DLD1 (cell line): Measurements from ENCODE around the gene APH1B.
"Not testable (repeated sequence)": the region's sequence is repeated elsewhere in the genome, so short reads cannot be mapped to it uniquely, and the experiment has no call there.

ENCODE experiments used
- in situ Hi-C: cut with HindIII; loops from 2 replicates; pipeline ENCODE4 v1.10.0; 2017; ENCODE audit warnings: low sequenced_read_pairs

The APH1B gene

GRCh38 chr15:63277038-63277892 lies at the start of gene APH1B:
TSS of gene APH1B (plus strand) at chr15:63277605. CDS start at chr15:63277624, 19 bp downstream.
- in situ Hi-C loops, result no loop called here

GRCh38 chr15:63227689-63228088 lies 49.7 kb upstream of the APH1B start:
- in situ Hi-C loops, result no loop called here

- in situ Hi-C loops, result no loop called here
Observed at GRCh38 chr15:63231206-63231605, 46.2 kb upstream of the APH1B start.

- in situ Hi-C loops, result no loop called here
Observed at GRCh38 chr15:63231706-63232105, 45.7 kb upstream of the APH1B start.

- in situ Hi-C loops, result no loop called here
Observed at GRCh38 chr15:63232405-63232804, 45.0 kb upstream of the APH1B start.

GRCh38 chr15:63232943-63233342 lies 44.5 kb upstream of the APH1B start:
- in situ Hi-C loops, result no loop called here

- in situ Hi-C loops, result no loop called here
Observed at GRCh38 chr15:63233667-63234423, 43.6 kb upstream of the APH1B start.

- in situ Hi-C loops, result no loop called here
Observed at GRCh38 chr15:63234451-63234870, 42.9 kb upstream of the APH1B start.

GRCh38 chr15:63236272-63236671 lies 41.1 kb upstream of the APH1B start:
- in situ Hi-C loops, result no loop called here

GRCh38 chr15:63237086-63237485 lies 40.3 kb upstream of the APH1B start:
- in situ Hi-C loops, result not testable (repeated sequence)

- in situ Hi-C loops, result no loop called here
Observed at GRCh38 chr15:63238171-63238570, 39.2 kb upstream of the APH1B start.

- in situ Hi-C loops, result no loop called here
Observed at GRCh38 chr15:63238796-63239195, 38.6 kb upstream of the APH1B start.

- in situ Hi-C loops, result no loop called here
Observed at GRCh38 chr15:63240109-63240508, 37.3 kb upstream of the APH1B start.

- in situ Hi-C loops, result no loop called here
Observed at GRCh38 chr15:63241316-63241715, 36.1 kb upstream of the APH1B start.

GRCh38 chr15:63243101-63243500 lies 34.3 kb upstream of the APH1B start:
- in situ Hi-C loops, result no loop called here

GRCh38 chr15:63243776-63244175 lies 33.6 kb upstream of the APH1B start:
- in situ Hi-C loops, result no loop called here

GRCh38 chr15:63244399-63244798 lies 33.0 kb upstream of the APH1B start:
- in situ Hi-C loops, result no loop called here

- in situ Hi-C loops, result no loop called here
Observed at GRCh38 chr15:63244976-63245645, 32.3 kb upstream of the APH1B start.

GRCh38 chr15:63246691-63247469 lies 30.5 kb upstream of the APH1B start:
- in situ Hi-C loops, result no loop called here

- in situ Hi-C loops, result no loop called here
Observed at GRCh38 chr15:63250312-63250965, 27.0 kb upstream of the APH1B start.
